GM19455 (cell line): ENCODE results near the gene SLC7A7.
A peak's percentile ranks its signal among the peaks of the same experiment; 100 is the strongest.
"Not testable (repeated sequence)": the region's sequence is repeated elsewhere in the genome, so short reads cannot be mapped to it uniquely, and the experiment has no call there.

Source experiments
- ATAC-seq: cut with Tn5 transposase; IDR thresholded peaks from one replicate; pipeline ENCODE4 v1.9.1; 2021; ENCODE audit not compliant: unreplicated experiment

SLC7A7 gene

DNA sequence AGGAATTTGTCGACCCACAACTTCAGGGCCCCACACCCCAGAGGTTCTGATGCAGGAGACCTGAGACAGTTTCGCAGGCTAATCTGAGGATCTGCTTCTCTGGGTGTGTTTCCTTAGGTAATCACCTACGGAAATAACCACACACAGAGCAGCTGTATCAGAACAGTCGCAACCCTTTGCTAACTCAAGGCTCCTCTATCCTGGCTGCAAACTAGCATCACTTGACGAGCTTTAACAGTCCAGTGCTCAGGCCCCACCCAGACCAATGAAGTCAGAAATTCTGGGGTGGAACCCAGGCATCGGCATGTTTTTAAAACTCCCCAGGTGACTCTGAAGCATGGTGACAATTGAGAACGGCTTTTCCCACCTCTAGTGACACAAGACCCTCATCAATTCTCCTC lies 20.7 kb downstream of the SLC7A7 start:
- ATAC-seq = peak; percentile 45

DNA sequence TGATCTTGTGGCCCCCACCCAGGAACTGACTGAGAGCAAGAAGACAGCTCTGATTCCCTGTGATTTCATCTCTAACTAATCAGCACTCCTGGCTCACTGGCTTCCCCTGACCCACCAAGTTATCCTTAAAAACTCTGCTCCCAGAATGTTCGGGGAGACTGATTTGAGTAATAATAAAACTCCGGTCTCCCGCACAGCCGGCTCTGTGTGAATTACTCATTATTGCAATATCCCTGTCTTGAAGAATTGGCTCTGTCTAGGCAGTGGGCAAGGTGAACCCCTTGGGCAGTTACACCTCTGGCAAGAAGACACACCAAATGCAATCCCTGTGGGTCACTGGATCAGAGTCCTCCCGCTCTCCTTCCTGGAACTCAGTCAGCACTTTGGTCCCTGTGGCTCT lies 21.3 kb downstream of the SLC7A7 start:
- ATAC-seq = no peak

DNA sequence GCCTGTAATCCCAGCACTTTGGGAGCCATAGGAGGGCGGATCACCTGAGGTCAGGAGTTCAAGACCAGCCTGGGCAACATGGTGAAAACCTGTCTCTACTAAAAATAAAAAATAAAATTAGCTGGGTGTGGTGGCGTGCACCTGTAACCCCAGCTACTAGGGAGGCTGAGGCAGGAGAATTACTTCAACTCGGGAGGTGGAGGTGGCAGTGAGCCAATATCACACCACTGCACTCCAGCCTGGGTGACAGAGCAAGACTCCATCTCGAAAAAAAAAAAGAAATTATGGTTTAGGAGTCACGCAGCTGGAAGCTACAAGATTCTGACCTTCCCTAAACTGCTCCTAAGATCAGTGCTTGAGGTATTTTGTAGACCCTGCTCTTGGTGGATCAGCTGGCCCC lies 21.7 kb downstream of the SLC7A7 start:
- ATAC-seq = not testable (repeated sequence)

DNA sequence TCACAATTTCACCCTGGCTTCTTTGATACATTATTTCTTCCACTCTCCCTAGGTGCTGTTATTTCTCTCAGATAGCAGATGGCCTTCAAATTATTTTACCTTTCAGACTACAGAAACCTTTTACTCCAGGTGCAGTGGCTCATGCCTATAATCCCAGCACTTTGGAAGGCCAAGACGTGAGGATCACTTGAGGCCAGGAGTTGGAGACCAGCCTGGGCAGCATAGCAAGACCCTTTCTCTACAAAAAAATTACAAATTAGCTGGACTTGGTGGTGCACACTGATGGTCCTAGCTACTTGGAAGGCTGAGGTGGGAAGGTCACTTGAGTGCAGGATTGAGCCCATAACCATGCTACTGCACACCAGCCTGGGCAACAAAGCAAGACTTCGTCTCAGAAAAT lies 23.1 kb downstream of the SLC7A7 start:
- ATAC-seq = no peak

DNA sequence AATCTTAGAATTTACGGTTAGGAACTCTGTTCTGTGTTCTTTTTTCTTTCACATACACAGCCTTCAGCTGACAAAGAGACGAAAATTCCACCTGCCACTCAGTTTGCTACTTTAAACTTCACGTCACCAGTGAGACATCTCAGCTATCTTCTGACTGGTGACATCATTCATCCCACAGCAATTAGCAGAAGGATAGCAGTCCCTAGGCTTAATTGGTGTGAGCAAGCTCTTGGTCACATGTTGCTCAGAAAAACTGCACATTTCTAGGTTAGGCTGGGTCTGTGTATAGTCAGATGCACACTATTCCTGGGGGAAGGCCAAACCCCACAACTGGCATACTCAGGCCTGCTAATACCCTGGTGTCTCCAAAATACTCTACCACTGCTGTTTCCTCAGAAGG lies 23.9 kb downstream of the SLC7A7 start:
- no peak for ATAC-seq

DNA sequence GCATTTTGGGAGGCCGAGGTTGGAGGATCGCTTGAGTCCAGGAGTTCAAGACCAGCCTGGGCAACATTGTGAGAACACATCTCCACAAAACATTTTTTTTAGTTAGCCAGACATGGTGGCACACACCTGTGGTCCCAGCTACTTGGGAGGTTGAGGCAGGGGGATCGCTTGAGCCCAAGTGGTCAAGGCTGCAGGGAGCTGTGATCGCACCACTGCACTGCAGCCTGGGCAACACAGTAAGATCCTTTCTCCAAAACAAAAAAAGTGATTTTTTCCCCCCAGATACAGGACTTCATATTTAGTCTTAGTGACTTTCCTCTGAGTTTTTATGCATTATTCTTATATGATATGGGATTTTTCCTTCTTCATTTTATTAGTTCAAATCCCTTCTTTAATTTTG lies 28.6 kb downstream of the SLC7A7 start:
- ATAC-seq = no peak

DNA sequence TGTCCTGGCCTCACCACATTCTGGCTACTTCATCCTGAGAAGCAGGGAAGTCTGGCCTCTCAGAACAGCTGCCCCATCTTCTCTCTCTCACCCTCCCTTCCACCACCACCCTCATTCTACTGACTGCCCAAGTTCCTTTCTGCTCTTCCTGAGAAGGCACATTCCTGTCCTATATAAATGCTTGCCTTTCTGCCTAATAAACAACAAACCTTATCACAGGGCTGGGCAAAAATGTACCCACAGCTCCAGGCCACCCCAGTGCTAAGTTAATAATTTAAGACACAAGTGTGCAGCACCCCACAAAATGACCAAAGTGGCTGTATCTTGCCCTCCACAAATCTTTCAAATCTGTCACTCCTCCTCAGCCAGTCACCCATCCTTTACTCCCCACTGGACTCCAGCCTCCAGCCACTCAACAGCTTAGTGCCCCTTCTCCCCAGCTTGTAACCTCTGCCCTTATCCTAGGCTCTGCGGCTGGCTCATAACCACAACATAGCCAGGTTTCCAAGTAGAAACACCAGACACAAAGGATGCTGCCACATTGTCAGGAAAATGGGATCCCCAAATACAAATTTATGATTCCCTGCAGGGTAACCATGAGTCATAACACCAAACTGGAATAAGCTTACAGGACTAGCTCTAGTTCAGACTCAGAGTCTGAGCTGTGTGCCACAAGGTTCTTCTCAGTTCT lies 33.8 kb downstream of the SLC7A7 start:
- ATAC-seq = no peak

DNA sequence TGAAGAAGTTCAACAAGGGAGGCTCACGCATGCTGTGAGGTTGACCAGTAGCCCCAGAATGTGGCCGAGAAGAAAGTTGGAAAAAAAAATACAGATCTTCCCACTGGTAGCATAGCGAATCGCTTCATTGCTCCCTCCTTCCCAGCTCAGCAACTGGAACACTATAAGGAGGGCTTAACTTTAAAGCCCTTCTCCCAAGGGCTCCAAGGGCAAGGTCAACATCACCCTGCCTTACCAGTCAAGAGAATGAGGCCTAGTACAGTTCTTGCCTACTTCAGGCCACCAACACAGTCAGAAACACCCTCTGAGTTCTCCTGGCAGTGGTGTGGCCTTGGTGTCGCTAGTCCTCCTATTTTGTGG lies 34.3 kb downstream of the SLC7A7 start:
- ATAC-seq = no peak

DNA sequence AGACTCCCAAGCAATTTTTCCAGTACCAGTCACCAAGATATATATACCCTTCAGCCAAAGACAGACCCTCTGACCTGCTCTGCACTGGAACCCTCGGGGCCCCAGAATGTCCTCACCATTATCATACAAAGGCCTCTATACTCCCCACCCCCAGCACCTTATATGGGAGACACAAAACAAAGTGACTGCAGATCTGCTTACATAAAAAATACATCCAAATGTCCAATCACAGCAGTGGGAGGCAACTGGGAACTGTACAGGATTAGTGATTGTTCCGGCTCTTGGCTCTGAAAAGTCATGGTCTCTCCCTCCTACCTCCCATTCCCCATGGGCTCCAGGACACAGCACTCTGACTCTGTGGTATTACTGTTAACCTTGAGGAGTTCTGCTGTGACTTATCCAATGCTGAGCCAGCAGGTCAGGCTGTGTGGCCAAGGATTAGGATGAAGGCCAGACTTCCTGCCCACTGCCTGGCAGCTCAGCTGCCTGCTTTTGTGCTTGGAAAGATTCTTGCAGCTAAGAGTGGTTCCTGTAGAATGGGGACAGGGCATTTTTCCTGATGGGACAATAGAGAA lies 35.0 kb downstream of the SLC7A7 start:
- ATAC-seq = no peak

DNA sequence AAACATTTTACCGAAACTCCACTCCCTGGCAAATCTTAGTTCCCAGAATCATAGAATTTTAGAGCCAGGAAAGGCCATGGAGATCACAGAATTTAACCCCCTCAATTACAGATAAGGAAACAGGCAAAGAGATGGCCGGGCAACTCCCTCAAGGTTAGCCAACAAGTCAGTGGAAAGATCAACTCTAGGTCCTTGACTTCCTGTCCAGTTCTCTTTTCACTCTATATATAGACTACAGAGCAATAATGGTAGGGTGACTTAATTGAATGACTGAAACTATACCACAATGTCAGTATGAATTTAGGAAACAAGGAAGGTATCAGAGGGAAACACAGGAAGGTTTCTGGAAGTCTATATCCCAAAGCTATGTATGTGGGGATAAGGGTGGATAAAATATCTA lies 37.2 kb downstream of the SLC7A7 start:
- ATAC-seq = no peak

DNA sequence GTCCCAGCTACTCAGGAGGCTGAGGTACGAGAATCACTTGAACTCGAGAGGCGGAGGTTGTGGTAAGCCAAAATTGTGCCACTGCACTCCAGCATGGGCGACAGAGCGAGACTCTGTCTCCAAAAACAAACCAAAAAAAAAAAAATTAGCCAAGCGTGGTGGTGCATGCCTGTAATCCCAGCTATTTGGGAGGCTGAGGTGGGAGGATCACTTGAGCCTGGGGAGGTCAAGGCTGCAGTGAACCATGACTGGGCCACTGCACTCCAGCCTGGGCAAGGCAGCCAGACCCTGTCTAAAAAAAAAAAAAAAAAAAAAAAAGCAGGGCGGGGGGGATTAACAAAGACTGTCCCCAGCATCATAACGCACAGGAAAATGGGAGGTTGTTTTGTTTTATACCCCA lies 38.4 kb downstream of the SLC7A7 start:
- not testable (repeated sequence) for ATAC-seq

DNA sequence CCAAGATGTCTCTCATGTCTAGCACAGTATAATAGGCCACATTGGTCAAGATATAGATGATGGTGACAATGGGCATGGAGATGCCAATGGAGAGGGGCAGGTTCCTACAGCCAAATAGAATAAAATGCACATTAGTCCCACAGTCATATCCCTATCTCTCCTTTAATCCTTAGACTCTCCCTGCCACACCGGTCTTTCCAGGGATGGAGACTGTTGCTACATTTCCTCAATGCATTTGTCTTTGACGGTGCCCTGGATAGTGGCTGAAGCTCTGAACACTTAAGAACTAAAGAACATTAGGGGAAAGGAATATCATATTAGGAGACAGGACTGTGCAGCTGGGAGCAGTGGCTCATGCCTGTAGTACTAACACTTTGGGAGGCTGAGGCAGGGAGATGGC lies 39.0 kb downstream of the SLC7A7 start:
- no peak for ATAC-seq

DNA sequence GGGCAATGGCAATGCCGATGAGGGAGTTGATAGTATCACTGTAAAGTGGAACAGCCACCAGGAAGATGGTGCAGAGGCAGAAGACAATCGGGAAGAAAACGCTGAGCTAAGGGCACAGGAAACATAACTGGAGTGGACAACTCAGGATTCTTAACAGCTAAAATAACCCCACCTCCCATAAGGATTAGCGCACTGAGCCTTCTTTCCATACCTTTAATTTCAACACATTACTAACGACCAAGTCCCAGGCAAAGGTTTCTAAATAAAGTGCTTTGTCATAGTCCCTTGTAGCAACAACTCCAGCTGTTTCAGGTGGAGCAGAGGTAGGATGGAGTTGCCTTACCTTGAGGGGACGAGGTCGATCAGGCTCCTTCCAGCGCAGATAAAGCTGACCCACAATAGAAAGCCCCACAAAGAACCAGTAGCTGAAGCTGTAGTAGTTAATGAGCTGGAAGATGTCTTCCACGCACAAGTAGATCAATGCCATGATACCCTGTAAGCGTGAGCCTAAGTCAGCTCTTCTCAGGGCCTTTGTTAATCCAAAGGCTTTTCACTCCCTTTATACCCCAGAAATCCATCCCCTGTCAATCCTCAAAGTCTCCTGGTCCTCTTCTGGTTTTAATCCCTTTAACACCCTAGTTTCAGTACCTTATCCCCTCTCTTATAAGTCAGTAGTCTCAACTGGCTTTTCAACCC lies 41.1 kb downstream of the SLC7A7 start:
- ATAC-seq = no peak

DNA sequence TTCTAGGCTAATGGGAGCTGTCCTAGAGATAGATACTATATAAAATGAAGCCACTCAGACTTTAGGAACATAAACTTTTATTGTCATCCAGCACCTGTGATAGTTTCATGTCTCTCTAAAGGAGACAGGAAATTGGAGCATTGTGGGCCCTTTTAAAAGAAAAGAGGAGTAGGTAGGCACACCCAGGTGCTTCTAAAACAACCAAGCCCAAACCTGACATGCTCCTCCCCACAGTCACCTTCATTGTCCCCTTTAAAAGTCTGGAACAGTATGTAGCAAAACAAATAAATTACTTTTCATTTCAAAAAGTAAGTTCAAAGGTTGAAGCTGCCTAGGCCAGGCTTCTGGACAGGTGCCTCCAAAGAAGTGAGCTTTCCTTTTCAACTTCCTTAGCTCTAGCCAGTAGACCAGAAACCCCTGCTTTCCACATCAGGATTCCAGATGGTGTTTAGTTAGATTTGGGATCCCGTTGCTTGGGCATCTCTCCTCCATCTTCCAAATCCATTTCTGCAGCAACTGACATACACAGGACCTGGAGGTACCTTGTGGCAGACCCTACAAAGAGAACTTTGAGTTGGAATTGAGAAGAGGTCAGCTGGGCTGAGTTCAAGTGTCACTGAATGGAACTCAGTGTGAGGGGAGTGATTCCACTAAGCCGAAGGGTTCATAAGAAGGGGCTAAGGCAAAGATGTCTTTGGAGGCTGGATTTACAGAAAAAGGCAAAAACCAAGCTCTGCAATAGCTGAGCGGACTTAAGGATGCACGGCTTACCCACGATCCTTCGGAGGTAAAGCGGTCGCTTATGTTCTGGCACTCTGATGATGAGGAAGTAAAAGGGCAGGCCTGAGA lies 41.8 kb downstream of the SLC7A7 start:
- ATAC-seq = no peak

DNA sequence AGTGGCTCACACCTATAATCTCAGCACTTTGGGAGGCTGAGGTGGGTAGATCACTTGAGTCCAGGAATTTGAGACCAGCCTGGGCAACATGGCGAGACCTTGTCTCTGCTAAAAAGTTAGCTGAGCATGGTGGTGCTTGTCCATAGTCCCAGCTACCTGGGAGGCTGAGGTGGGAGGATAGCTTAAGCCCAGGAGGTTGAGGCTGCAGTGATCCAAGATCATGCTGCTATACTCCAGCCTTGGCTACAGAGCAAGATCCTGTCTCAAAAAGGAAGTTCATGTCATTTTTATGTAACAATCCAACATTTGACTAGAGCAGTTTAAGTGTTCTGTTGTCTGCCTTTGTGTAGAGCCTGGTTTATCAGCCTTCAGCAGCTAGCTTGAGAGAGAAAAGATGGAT lies 42.5 kb downstream of the SLC7A7 start:
- ATAC-seq = no peak

DNA sequence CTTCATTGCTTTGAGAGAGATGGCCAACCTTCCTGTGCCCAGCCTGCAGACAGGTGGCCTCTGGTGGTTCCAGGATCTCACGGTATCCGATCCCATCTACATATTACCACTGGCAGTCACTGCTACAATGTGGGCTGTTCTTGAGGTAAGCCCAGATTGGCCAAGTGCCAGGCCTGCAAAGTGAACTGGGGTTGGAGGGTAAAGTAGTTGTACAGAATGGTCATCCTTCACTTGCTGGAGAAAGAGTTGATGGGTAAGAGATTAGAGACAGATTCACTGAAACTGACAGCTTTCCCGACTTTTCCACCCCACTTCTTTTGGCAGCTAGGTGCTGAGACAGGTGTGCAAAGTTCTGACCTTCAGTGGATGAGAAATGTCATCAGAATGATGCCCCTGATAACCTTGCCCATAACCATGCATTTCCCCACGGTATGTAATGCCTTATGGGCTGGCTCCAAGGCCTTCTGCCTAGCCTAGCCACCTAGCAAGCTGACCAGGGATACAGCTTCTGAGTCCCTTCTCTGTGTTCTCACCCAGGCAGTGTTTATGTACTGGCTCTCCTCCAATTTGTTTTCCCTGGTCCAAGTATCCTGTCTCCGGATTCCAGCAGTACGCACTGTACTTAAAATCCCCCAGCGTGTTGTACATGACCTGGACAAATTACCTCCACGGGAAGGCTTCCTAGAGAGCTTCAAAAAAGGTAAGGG lies 44.6 kb downstream of the SLC7A7 start:
- ATAC-seq = no peak

DNA sequence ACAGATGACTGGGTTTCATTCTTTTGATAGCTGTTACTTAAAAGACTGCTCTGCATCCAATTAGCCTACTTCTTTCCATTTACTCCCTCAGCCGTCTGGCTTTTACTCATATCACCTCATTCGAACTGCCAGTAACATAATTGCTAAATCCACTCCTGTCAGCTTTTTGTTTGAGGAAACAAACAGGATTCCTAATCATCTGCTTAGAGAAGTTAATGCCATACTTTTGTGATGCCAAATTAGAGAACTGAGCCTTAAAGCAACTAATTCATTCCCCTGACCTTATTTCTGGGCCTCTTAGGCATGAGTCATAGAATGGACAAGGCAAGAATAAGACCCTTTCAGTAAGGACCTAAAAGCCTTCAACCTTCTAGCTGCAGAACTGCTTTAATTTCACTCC lies 45.9 kb downstream of the SLC7A7 start:
- ATAC-seq = no peak

DNA sequence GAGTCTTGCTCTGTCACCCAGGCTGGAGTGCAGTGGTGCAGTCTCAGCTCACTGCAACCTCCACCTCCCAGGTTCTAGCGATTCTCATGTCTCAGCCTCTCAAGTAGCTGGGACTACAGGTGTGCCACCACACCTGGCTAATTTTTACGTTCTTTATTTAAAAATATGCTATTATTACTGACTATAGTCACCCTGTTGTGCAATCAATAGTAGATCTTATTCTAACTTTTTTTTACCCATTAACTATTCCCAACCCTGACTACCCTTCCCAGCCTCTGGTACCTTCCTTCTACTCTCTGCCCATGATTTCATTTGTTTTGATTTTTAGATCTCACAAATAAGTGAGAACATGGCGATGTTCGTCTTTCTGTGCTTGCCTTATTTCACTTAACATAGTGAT lies 46.3 kb downstream of the SLC7A7 start:
- no peak for ATAC-seq

DNA sequence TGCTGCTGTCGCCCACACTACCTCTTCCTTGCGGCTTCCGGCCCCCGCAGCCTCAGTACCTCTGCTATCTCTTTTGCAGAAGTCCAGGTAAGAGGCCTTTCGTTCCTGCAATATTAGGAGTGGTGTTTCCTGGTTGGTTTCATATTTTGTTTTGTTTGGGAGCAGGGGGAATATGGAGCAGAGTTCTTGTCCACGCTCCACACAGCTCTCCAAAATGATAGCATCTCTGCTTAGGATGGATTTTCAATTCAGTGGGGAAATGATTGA lies 48.0 kb downstream of the SLC7A7 start:
- no peak for ATAC-seq

DNA sequence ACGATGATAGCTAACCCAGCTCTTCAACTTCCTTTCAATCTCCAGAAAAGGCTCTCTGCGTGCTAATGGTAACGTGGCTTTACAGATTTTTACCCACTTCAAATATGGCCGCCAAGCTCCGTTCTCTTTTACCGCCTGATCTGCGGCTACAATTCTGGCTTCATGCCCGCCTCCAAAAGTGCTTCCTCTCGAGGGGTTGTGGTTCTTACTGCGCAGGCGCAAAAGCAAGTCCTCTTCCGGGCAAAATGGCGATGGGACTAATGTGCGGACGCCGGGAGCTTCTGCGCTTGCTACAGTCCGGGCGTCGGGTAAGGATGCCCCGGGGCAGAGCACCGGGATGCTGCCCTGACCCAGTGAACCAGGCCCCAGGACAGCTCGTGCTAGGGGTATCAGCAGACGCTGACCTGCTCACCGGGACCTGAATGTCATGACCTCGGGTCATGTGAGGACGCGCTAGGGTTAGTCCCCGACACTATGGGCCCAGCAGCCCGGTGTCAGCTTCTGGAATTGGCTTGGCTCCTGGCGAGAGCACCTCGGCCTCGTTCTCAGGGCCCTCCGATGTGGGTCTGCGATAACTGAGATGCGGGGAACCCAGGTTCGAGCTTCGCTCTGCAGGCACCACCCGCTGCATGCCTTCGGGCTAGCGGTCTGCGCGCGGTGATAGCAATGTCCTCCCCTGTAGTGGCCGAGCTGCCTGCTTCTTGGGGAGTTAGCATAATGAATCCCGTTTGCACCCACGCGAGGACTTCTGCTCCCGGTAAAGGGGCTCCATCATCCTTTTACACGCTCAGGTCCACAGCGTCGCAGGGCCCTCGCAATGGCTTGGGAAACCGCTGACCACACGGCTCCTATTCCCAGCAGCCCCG lies 48.5 kb downstream of the SLC7A7 start, which contains the start of gene OXA1L:
Gene OXA1L (plus strand): TSS at position 232 of the 866 bp plus-strand sequence. CDS start 14 bp downstream, at position 246.
- peak; percentile 71 for ATAC-seq
